A549 (cell line): ENCODE data around the gene BBS4.

ENCODE experiments used
- CEBPB ChIP-seq, 2 experiments: fragments of >200 bp in 1 of 2; sonication (Bioruptor Twin) in 1 of 2; formaldehyde crosslinking in 1 of 2; IDR thresholded peaks; 2 replicates each; pipeline ENCODE4 v1.6.1; 2012 to 2016
- EP300 ChIP-seq, 2 experiments: fragments of >200 bp; sonication (Bioruptor Twin); formaldehyde crosslinking; IDR thresholded peaks; 2 replicates in 1 of 2; 3 replicates in 1 of 2; pipeline ENCODE4 v1.6.1; 2016 to 2017
- JUN ChIP-seq, 2 experiments: fragments of >200 bp; sonication (Bioruptor Twin); formaldehyde crosslinking; IDR thresholded peaks; 2 replicates in 1 of 2; 3 replicates in 1 of 2; pipeline ENCODE4 v1.6.1; 2016 to 2017
- POLR2A ChIP-seq: IDR thresholded peaks from 2 replicates; pipeline ENCODE4 v1.6.1; 2012; ENCODE audit warnings: mild to moderate bottlenecking, low read length
- RCOR1 ChIP-seq: fragments of 150-350 bp; IDR thresholded peaks from 2 replicates; pipeline ENCODE4 v1.6.1; 2014; ENCODE audit warnings: antibody characterized with exemption, low read length, low read depth
- TF ChIP-seq, protein P1 (sequence below): fragments of >200 bp; sonication (Bioruptor Twin); formaldehyde crosslinking; IDR thresholded peaks from 3 replicates; pipeline ENCODE4 v1.6.1; 2016
- TF ChIP-seq, protein P2 (sequence below): fragments of >200 bp; sonication (Bioruptor Twin); formaldehyde crosslinking; IDR thresholded peaks from 3 replicates; pipeline ENCODE4 v1.5.1; 2016
- TF ChIP-seq, protein P3 (sequence below): IDR thresholded peaks from 2 replicates; pipeline ENCODE4 v1.6.1; 2012

DNA sequence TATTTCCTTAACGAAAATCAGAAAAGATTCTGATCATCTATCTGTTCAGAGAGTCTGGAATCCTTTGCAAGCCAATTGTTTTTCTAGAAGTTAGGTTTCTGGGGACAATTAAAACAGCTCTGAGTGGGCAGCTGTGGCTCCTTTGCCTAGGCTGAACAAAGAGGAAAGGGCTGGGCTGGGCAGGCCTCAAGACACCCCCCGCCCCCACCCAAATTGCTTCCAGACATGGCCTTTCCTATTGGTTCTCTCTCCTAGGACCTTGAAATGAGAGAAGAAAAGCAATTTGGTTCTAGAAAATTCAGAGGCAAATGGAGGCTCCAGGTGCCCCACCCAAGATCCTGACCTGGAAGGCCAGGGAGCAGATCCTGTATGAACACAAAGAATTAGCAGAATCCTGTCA, 99.8 kb downstream of the BBS4 start:
- TF ChIP-seq, protein P1, sequence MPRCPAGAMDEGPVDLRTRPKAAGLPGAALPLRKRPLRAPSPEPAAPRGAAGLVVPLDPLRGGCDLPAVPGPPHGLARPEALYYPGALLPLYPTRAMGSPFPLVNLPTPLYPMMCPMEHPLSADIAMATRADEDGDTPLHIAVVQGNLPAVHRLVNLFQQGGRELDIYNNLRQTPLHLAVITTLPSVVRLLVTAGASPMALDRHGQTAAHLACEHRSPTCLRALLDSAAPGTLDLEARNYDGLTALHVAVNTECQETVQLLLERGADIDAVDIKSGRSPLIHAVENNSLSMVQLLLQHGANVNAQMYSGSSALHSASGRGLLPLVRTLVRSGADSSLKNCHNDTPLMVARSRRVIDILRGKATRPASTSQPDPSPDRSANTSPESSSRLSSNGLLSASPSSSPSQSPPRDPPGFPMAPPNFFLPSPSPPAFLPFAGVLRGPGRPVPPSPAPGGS, result no peak
- TF ChIP-seq, protein P2, sequence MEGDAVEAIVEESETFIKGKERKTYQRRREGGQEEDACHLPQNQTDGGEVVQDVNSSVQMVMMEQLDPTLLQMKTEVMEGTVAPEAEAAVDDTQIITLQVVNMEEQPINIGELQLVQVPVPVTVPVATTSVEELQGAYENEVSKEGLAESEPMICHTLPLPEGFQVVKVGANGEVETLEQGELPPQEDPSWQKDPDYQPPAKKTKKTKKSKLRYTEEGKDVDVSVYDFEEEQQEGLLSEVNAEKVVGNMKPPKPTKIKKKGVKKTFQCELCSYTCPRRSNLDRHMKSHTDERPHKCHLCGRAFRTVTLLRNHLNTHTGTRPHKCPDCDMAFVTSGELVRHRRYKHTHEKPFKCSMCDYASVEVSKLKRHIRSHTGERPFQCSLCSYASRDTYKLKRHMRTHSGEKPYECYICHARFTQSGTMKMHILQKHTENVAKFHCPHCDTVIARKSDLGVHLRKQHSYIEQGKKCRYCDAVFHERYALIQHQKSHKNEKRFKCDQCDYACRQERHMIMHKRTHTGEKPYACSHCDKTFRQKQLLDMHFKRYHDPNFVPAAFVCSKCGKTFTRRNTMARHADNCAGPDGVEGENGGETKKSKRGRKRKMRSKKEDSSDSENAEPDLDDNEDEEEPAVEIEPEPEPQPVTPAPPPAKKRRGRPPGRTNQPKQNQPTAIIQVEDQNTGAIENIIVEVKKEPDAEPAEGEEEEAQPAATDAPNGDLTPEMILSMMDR, result no peak
- TF ChIP-seq EP300 (IDR thresholded peaks at IDR 0.05) (no peak), CEBPB (IDR thresholded peaks at IDR 0.05) (no peak), RCOR1 (no peak), JUN (IDR thresholded peaks at IDR 0.05) (no peak), POLR2A (no peak)
- TF ChIP-seq, protein P3, sequence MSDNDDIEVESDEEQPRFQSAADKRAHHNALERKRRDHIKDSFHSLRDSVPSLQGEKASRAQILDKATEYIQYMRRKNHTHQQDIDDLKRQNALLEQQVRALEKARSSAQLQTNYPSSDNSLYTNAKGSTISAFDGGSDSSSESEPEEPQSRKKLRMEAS, result no peak
